Hepatocyte (in vitro differentiated cells): ENCODE measurements around the gene KANSL2. TPM values are rescaled to one million over a fixed set of nuclear protein-coding genes. Genes with fewer than 3 reads are reported as not detected.
"Not testable (repeated sequence)": the region's sequence is repeated elsewhere in the genome, so short reads cannot be mapped to it uniquely, and the experiment has no call there.

Experiments used
- DNase-seq: peaks from one replicate; pipeline ENCODE4 v3.0.0-alpha.2; 2016; ENCODE audit warnings: low spot score
- H2AFZ ChIP-seq: fragments of 200-600 bp; sonication (generic); 2 replicates; pipeline ENCODE4 v1.6.0; 2016; ENCODE audit warnings: antibody characterized with exemption, mild to moderate bottlenecking
- H3K27ac ChIP-seq: fragments of 200-600 bp; sonication (generic); 2 replicates; pipeline ENCODE4 v1.5.1; 2016; ENCODE audit warnings: mild to moderate bottlenecking
- H3K27me3 ChIP-seq: fragments of 200-600 bp; sonication (generic); 2 replicates; pipeline ENCODE4 v1.6.1; 2016
- H3K36me3 ChIP-seq: fragments of 200-600 bp; sonication (generic); replicated peaks from 2 replicates; pipeline ENCODE4 v1.5.1; 2016; ENCODE audit warnings: low read depth; ENCODE audit not compliant: insufficient read depth
- H3K4me1 ChIP-seq: fragments of 200-600 bp; sonication (generic); 2 replicates; pipeline ENCODE4 v1.5.1; 2016; ENCODE audit warnings: mild to moderate bottlenecking, moderate library complexity; ENCODE audit not compliant: insufficient read depth
- H3K4me2 ChIP-seq: fragments of 200-600 bp; sonication (generic); 2 replicates; pipeline ENCODE4 v1.6.0; 2016
- H3K4me3 ChIP-seq: fragments of 200-600 bp; sonication (generic); 2 replicates; pipeline ENCODE4 v1.5.1; 2016; ENCODE audit warnings: mild to moderate bottlenecking
- H3K79me2 ChIP-seq: fragments of 200-600 bp; sonication (generic); 2 replicates; pipeline ENCODE4 v1.6.0; 2017; ENCODE audit warnings: mild to moderate bottlenecking
- H3K9me2 ChIP-seq: fragments of 200-600 bp; sonication (generic); replicated peaks from 2 replicates; pipeline ENCODE4 v1.6.0; 2017; ENCODE audit warnings: mild to moderate bottlenecking; ENCODE audit not compliant: insufficient read depth
- H3K9me3 ChIP-seq: fragments of 200-600 bp; sonication (generic); 2 replicates; pipeline ENCODE4 v1.5.1; 2016; ENCODE audit warnings: low read depth, mild to moderate bottlenecking
- H4K20me1 ChIP-seq: fragments of 200-600 bp; sonication (generic); 2 replicates; pipeline ENCODE4 v1.6.0; 2016; ENCODE audit warnings: mild to moderate bottlenecking; ENCODE audit not compliant: insufficient read depth, poor library complexity, severe bottlenecking
- CTCF ChIP-seq: fragments of 200-600 bp; sonication (generic); IDR thresholded peaks from 2 replicates; pipeline ENCODE4 v1.5.1; 2016; ENCODE audit warnings: antibody characterized with exemption, mild to moderate bottlenecking; ENCODE audit not compliant: poor library complexity
- EZH2 ChIP-seq: fragments of 200-600 bp; sonication (generic); IDR thresholded peaks from 2 replicates; pipeline ENCODE4 v1.6.1; 2016; ENCODE audit warnings: antibody characterized with exemption, mild to moderate bottlenecking, borderline replicate concordance
- EZH2phosphoT487 ChIP-seq: fragments of 200-600 bp; sonication (generic); IDR thresholded peaks from one replicate; pipeline ENCODE4 v1.6.1; 2018; ENCODE audit warnings: antibody characterized with exemption, mild to moderate bottlenecking, low read depth, moderate library complexity; ENCODE audit not compliant: unreplicated experiment, severe bottlenecking
- WGBS: methylation state at CpG from one replicate; pipeline ENCODE4 v1.1.6; 2016; ENCODE audit warnings: low lambda C conversion rate; ENCODE audit errors: missing lambda C conversion rate; 5-methylcytosine and 5-hydroxymethylcytosine counted together
- polyA plus RNA-seq: library from polyadenylated mRNA; unstranded; fragments of >200 nt; fragmentation: Nextera tagmentation; extraction: Ambion mirVana; gene quantifications from 2 replicates; pipeline ENCODE4 v1.2.1, GENCODE V29; 2016
- total RNA-seq: library from RNA; depleted of rRNA; stranded (reverse); fragments of >200 nt; gene quantifications from 2 replicates; pipeline ENCODE4 v1.2.3, GENCODE V29; 2014

KANSL2 gene
- total and polyA plus RNA-seq, 2 experiments from 2014 or later, result 22.6 to 33.3 TPM

GRCh38 chr12:48712209-48712608, 30.2 kb upstream of the KANSL2 start:
- DNase-seq, result no peak
- Histone ChIP-seq H3K4me1 (peaks cover 8% of the 10 kb centered on the region), H3K27me3 (no peaks in the 10 kb centered on the region), H3K9me2 (no peaks in the 10 kb centered on the region), H3K27ac (no peak overlapping the region), H3K36me3 (no peaks in the 10 kb centered on the region), H2AFZ (no peak overlapping the region), H3K9me3 (no peaks in the 10 kb centered on the region), H3K79me2 (peaks cover 88% of the 10 kb centered on the region), H3K4me2 (no peak overlapping the region), H3K4me3 (no peak overlapping the region), H4K20me1 (peaks cover 42% of the 10 kb centered on the region)
- 87% methylated on average over 10 of the region's 10 CpGs for WGBS
- TF ChIP-seq EZH2 (no peak), EZH2phosphoT487 (no peak), CTCF (no peak)

- H4K20me1 ChIP-seq, H3K9me2 ChIP-seq, H2AFZ ChIP-seq, H3K36me3 ChIP-seq, DNase-seq, H3K9me3 ChIP-seq, H3K4me1 ChIP-seq, H3K27me3 ChIP-seq, H3K27ac ChIP-seq, H3K4me3 ChIP-seq, H3K4me2 ChIP-seq: not testable (repeated sequence)
- WGBS, result 100% methylated on average over 7 of the region's 7 CpGs
- H3K79me2 ChIP-seq, result peaks cover 33% of the 10 kb centered on the region
Observed at GRCh38 chr12:48698822-48699221, 16.8 kb upstream of the KANSL2 start.

- H2AFZ ChIP-seq, result no peak overlapping the region
- WGBS, result 99% methylated on average over 5 of the region's 5 CpGs
Observed at GRCh38 chr12:48696626-48697025, 14.6 kb upstream of the KANSL2 start.

GRCh38 chr12:48695859-48696258, 13.8 kb upstream of the KANSL2 start:
- Histone ChIP-seq H3K79me2 (peaks cover 32% of the 10 kb centered on the region), H3K4me3 (no peak overlapping the region), H3K4me1 (no peaks in the 10 kb centered on the region), H3K4me2 (no peak overlapping the region), H4K20me1 (peaks cover 3% of the 10 kb centered on the region), H3K27me3 (no peaks in the 10 kb centered on the region), H2AFZ (no peak overlapping the region), H3K36me3 (peaks cover 4% of the 10 kb centered on the region), H3K27ac (no peak overlapping the region), H3K9me3 (no peaks in the 10 kb centered on the region), H3K9me2 (no peaks in the 10 kb centered on the region)
- WGBS, result 86% methylated on average over 2 of the region's 2 CpGs
- no peak for TF ChIP-seq EZH2phosphoT487
- TF ChIP-seq CTCF, result no peak
- no peak for TF ChIP-seq EZH2
- DNase-seq, result no peak

More at GRCh38 chr12:48696626-48697025, 14.6 kb upstream of the KANSL2 start:
- no peaks in the 10 kb centered on the region for H4K20me1 ChIP-seq
- H3K27me3 ChIP-seq, result no peaks in the 10 kb centered on the region
- peaks cover 30% of the 10 kb centered on the region for H3K79me2 ChIP-seq
- no peak overlapping the region for H3K4me2 ChIP-seq
- H3K36me3 ChIP-seq, result peaks cover 4% of the 10 kb centered on the region
- H3K9me2 ChIP-seq, result no peaks in the 10 kb centered on the region
- no peaks in the 10 kb centered on the region for H3K9me3 ChIP-seq
- TF ChIP-seq CTCF (no peak), EZH2phosphoT487 (no peak), EZH2 (no peak)
- H3K4me3 ChIP-seq, result no peak overlapping the region
- H3K27ac ChIP-seq, result no peak overlapping the region
- DNase-seq, result no peak
- no peaks in the 10 kb centered on the region for H3K4me1 ChIP-seq
